HG02973 (cell line): ENCODE results near the gene IDI1.
"Not testable (repeated sequence)": the region's sequence is repeated elsewhere in the genome, so short reads cannot be mapped to it uniquely, and the experiment has no call there.

Experiments
- ATAC-seq: cut with Tn5 transposase; IDR thresholded peaks from one replicate; pipeline ENCODE4 v1.9.1; 2021; ENCODE audit warnings: moderate library complexity; ENCODE audit not compliant: unreplicated experiment

IDI1 gene

DNA sequence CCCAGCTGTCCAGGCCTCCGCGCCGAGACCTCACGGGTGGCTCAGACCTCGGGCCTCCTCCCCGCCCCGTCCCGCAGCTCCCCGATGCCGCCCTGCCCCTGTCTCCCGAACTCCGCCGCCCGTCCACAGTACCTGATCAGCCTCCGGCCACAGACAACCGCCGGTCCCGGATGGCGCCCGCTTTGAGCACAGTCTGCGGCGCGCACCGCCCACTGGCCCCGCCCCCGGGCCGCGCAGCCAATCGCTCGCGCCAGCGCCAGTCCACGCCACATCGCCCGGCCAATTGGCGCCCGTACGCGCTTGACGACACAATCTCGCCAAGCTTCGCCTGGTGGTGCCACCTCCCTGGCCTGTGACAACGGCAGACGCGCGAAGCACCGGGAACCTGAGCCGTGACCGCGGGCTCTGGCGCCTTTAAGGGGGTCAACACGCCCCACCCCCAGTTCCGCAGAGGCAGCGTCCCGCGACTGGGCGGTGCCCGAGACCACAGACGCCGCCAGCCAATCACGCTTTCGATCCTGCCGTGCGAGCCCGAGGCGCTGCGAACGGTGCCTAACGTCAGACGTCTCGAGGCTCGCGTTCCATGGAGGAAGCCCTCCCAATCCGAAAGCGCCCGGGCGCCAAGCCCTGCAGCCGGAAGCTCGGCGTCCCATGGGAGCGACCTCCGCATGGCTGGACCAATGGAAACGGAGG is at the start of gene IDI1:
IDI1 (minus strand) TSS at position 388 of the 693 bp plus-strand sequence; CDS start at position 272, 116 bp downstream.
- peak; percentile 79 for ATAC-seq

DNA sequence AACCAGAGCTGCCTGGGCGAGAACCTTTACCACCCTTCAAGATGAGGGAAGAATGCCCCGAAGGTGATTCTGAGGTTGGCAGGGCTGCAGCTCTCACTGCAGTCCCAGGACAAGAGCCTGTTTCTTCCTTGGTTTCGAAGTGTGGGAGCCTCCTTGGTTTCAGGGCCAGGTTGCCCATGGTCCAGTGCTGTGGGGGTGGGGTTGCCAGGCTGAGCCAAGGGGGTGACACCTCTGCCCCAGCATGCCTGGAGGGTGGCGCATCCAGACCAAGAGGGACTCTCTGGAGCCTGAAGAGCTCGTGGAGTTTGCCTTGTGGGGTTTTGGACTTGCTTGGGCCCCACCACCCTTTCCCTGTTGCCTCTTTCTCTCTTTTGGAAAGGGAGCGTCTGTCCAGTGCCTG is 48.5 kb upstream of the IDI1 start:
- no peak for ATAC-seq

DNA sequence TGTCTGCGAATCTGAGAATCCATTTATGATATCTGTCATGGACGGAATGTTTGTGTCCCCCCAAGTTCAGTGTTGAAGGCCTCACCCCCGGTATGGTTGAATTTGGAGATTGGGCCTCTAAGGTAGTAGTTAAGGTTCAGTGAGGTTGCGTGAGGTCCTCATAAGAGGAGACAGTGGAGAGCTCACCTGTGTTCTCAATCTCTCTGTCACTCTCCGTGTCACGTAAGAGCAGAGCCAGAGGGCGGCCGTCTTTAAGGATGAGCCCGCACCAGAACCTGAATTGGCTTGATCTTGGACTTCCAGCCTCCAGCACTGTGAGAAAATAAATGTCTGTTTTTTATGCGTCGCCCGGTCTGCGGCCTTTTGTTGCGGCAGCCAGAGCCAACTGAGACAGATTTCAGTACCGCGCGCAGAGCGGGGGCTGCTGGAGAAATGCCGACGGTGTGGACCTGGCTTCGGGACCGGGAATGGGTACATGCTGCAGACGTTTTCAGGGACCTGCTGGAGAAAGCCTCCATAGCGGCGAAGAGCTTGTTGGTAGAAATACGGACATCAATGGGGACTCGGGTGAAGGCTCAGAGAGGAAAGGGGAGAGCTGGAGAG is 47.5 kb upstream of the IDI1 start:
- no peak for ATAC-seq

DNA sequence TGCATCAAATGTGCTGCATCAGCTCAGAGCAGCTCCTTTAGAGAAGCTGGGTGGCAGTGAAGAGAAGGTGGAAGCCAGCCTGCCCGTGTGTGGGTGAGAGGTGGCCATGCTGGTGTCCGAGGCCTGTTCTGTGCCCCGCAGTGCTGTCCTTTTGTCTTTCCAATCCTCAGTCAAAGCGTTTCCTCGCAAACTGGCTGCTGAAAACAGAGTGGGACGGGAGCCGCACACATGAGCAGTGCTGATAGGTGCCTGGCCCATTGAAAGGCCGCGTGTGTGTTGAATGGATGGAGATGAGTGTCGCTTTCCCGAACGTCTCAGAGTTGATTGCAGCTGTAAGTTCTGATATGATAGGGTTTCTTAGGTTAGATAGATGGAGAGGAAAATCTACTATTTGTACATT is 46.6 kb upstream of the IDI1 start:
- ATAC-seq = no peak

DNA sequence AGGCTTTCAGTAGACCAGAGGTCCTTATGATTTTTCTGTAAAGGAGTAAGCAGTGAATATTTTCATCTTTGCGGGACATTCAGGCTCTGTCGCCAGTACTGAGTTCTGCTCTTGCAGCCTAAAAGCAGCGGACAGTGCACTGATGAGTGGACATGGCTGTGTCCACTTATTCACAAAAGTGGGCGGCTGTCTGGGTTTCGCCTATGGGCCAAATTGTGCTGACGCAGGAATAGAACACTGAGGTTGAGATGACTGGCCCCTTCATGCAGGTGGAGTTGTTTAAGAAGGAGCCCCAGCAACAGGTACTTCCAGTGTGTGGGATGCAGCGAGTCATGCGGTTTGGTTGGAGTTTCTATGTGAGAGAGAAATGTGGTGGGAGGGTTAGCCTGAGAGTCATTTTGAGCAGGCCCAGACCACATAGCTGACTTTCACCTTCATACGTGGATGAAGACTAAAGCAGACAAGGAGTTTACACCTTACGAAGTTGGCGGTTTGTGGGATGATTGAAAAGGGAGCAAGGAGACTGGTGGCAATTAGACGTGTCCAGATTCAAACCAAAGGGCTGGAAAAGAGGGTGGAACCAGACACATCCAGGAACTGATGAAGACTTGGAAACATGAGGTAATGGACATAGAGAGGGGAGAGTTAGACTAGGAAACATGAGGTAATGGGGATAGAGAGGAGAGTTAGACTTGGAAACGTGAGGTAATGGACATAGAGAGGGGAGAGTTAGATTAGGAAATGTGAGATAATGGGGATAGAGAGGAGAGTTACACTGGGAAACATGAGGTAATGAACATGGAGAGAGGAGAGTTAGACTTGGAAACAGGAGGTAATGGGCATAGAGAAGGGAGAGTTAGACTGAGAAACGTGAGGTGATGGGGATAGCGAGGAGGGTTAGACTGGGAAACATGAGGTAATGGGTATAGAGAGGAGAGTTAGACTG is 45.5 kb upstream of the IDI1 start:
- peak; percentile 70 for ATAC-seq

DNA sequence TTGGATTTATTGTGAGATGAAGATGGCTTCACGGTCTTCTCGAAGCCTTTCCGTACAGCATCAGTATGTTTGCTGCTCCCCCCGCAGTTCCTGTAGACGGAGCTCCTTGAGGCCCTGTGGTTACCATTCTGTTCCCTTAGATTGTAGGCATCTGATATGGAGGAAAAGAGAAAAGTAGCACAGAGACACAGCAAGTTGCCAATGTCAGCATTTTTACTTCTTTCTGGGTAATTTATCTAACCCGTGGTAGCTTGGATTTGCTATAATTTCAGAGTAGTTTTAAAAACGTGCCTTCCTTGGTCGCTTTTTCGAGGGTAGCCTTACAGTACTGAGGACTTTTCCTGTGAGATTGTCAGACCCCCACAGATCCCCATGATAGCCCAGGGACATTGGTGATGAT is 44.8 kb upstream of the IDI1 start:
- no peak for ATAC-seq

DNA sequence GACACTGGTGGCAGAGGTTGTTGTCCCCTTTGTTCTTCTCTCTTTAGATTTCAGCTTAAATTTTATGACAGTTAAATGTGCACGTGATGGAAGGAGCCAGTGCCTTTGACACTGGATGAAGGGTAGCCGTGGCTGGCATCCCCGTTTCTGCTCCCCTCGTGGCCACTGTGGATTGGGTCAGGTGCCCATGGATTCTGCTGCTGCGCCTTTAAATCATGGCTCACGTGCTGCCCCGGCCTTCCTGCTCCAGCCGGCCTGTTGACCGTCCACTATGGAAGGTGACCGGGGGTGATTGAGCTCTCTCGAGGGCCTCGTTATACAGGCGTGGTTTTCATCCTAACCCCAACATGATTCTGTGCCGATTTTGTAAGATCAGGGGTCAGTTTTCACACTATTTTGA is 41.8 kb upstream of the IDI1 start:
- no peak for ATAC-seq

DNA sequence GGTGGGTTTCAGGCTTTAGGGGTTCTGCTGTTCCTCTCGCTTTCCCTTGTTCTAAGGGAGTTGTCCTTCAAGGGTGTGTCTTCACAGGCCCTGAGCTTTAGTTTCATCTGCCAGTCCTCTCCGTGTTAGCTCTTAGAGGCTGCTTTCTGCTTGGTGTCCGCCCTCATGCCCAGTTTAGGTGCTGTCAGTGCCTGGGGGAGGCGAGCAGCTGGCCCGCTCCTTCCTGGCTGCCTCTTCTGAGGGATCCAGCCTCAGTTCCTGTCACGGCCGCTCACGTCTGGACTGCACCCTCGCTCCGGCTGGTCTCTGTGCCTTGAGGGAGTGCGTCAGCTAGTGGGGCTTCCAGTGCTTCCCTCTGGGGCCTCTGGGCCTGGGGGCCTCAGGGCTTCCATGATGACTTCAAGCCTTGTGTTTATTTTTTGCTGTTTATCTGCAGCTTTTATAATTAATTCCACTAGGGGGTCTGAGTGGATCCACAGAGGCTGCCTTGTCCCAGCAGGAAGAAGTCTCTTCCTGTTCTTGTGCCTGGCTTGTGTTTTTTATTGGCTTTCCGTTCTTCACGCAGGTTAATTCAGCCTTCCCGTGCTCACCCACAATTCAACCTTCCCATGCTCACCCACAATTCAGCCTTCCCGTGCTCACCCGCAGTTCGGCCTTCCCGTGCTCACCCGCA is 40.2 kb upstream of the IDI1 start:
- no peak for ATAC-seq

DNA sequence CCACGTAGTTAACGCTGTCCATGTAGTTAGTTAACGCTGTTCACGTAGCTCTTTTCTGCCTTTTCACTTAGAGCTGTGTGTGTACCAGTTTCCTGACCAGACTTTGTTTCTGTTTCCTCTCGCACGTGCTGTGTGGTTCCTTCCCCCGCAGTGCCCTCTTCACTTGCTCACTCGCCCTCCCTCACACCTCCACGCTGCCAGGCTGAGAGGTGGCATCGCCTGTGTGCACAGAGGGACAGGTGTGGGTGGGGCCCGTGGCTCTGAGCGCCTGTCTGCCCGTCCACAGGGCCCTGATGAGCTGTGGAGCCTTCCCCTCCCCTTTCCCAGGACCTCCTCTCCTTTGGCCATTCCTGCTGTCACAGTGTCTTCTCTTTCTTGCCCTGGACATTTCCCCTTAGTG is 37.9 kb upstream of the IDI1 start:
- no peak for ATAC-seq

DNA sequence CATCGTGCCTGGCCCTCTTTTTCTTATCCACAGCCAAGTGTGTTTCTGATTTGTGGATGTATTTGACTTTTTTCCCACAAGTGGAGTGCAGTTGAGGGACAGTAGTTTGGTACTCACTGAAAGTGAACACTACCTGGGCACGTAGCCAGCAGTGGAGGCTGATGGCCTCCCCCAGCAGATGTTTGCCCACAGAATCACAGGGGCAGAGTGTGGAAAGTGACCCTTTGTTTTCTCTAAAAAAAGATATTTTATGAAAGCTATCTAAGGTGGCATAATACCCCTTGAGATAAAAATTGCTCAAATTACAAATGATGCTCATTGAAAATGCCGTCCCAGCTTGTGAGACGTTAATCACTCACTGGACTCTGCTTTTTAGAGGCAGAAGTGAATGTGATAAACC is 36.3 kb upstream of the IDI1 start:
- no peak for ATAC-seq

DNA sequence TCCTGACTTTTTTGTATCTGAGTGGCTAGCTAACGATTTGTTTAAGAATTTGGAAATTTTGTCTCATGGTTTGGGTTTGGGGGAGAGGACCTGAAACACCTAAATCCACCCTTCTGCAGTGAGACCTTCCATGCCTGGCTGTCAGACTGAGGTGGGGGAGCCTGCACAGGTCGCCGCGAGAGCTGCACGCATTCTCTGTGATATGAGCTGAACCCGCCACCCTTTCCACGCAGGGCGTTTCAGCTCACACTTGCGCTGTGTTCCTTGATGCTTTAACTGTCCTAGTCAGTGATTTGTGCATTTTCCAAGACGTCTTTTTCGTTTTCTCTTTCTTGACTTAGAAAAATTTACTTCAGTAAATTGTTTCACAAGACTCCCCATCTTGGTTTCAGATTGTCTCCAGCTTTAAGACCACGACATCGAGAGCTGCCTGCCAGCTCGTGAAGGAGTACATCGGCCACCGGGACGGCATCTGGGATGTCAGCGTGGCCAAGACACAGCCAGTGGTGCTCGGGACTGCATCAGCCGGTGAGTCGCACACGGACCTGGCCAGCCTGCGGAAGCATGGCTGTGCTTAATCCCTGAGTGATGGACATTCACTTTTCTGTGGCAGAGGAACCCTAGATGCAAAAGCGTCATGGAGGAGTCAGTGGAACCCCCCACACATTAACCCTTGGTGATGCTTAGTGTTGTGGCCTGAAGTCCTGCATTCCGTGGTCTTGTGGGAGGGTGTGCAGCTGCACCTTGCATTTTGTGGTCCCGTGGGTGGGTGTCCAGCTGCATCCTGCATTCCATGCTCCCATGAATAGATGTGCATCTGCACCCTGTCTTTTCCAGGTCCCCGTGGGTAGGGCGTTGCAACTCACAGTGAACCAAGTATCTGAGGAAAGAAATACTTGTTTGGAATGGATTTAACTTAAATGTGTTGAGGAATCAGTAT is 35.4 kb upstream of the IDI1 start:
- ATAC-seq = no peak

DNA sequence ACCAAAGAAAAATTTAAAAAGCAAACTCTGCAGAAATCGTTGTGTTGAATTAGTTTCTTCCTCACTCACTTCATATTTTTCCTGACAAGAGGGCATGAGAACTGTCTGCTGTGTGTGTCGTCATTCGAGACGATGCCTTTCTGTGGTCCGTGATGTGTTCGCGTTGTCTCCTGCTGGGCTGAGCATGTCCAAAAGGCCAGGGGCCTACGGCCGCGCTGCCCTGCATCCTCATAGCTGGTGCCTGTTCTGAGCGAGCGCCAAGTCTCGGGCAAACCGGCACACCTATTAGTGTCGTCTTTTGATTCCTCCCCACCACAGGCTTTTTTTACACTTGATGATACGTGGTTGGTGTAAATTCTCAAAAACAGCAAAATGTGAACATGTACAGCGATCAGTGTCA is 34.7 kb upstream of the IDI1 start:
- no peak for ATAC-seq

DNA sequence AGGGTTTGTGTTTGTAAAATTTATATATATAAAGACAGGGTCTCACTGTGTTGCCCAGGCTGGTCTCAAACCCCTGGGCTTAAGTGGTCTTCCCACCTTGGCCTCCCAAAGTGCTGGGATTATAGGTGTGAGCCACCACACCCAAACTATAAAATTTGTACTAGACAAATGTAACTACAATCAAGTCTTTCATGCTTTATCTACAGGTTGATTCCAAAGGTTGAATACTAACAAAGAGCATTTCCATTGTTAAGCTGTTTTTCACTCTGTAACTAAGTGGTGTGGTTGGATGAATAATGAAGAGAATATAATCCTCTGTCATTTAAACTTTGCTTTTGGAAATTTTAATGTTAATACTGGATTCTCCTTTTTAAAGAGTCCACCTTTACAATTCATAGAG is 29.7 kb upstream of the IDI1 start:
- ATAC-seq = no peak

DNA sequence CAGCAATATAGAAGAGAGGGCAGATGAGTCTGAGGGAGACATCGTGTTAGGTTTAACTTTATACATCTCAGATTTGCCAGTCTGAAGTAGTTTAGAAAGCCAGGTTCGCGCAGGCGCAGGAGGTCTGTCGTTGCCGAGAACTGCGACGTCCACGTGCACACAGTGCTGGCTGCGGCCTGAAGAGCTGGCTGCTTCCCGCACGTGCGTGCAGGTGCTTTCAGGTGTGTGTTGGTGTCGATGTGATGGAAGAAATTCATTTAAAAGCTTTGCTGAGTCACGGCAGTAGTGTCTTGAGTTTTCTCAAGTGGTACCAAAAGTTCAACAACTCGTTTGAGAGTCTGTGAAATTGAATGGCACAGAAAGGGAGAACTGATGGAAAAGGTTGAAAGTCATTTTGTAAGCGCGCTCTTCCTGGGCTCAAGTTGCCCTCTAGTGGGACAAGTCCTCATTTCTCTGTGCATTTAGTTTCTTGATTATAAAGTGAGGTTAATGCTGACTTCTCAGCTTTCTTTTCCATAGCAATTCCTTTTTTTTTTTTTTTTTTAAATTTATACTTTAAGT is 25.9 kb upstream of the IDI1 start:
- ATAC-seq = no peak

DNA sequence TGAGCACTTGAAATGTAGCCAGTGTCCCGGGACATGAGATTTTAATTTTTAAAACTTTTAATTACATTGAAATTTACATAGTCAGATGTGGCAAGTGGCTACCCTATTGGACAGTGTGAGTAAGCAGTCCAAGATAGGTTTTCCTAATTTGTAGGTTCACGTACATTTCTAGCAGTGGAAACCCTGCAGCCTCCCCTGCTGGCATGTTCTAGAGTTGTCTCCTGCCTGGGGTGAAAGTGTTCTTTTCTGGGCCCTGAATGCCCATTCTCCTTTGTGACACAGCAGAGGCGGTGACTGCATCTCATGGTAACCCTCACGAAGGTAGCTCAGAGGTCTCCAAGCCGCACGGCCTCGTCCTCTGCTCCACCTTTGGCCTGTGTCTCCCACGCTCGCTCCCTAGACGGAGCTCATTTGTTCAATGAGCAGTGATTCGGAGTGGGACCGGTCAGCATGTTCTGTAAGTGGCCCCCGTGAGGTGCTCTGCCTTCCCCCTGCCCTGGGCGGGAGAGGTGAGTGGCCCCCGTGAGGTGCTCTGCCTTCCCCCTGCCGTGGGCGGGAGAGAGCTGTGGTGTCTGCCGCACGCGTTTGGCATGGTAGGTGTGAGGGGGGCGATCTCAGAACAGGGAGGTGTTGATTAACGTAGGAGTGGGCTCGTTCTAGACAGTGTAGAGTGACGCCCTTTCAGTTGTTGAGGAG is 25.3 kb upstream of the IDI1 start:
- no peak for ATAC-seq

DNA sequence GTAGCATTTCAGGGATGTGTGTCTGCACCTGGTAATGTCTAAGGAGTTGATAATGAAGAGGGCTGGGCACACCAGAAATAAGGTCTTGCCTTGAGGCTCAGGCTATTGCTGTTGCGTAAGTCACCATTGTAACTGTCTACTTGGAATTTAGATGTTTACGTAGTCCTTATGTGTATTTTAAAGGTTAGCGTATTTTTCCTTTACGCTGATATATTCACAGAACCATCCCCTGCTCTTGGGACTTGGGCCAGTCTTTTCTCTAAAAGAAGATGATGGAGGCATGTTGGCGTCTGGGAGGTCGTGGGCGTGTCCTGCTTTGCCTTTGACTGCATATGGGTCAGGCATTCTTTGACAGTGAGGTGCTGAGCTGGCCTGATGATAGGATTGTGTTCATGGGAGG is 22.0 kb upstream of the IDI1 start:
- ATAC-seq = no peak

DNA sequence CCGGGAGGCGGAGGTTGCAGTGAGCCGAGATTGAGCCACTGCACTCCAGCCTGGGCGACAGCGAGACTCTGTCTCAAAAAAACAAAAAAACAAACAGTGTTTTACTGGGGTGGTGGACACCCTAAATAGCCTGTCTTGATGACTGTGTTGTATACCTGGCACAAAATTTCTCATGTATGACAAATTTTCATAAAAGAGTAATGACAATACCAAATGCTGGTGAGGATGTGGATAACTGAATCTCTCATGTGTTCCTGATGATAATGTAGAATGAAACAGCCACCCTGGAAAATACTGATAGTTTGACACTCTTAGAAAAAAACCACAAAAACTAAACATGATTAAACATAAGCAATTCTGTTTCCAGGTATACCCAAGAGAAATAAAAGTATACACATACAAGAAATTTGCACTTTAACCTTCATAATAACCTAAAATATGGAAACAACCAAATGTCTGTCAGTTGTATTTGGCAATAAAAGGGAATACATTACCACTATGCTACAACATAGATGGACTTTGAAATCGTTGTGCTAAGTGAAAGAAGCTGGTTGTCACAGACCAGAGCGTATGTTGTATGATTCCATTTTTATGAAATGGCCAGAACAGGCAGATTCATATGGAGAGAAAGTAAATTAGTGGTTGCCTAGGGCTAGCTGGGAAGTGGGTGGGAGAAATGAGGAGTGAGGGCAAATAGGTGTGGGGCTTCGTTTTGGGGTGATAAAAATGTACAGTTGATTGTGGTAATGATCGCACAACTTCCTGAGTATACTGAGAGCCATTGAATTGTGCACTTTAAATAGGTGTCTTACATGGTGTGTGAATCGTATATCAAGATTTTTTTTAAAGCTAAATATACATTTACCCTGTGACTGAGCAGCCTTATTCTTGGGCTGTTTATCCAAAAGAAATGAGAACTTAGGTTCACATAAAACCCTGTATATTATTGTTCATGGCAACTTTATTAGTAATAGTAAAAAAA is 19.8 kb upstream of the IDI1 start:
- ATAC-seq = no peak

DNA sequence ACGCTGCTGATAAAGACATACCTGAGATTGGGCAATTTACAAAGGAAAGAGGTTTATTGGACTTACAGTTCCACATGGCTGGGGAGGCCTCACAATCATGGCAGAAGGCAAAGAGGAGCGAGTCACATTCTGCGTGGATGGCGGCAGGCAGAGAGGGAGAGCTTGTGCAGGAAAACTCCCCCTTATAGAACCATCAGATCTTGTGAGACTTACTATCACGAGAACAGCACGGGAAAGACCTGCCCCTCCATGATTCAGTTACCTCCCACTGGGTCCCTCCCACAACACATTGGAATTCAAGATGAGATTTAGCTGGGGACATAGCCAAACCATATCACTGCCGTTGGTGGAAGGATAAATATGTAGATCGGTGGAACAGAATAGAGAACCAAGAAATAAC is 17.8 kb upstream of the IDI1 start:
- not testable (repeated sequence) for ATAC-seq
